ENCODE measurements around the gene FBXL2.

GRCh38 chr3:33426068-33426467 lies 148.8 kb downstream of the FBXL2 start:
- no peak for TF ChIP-seq POLR2A (IDR thresholded peaks at IDR 0.05)
- TF ChIP-seq EP300 (IDR thresholded peaks at IDR 0.05): no peak
- TF ChIP-seq, protein P1, sequence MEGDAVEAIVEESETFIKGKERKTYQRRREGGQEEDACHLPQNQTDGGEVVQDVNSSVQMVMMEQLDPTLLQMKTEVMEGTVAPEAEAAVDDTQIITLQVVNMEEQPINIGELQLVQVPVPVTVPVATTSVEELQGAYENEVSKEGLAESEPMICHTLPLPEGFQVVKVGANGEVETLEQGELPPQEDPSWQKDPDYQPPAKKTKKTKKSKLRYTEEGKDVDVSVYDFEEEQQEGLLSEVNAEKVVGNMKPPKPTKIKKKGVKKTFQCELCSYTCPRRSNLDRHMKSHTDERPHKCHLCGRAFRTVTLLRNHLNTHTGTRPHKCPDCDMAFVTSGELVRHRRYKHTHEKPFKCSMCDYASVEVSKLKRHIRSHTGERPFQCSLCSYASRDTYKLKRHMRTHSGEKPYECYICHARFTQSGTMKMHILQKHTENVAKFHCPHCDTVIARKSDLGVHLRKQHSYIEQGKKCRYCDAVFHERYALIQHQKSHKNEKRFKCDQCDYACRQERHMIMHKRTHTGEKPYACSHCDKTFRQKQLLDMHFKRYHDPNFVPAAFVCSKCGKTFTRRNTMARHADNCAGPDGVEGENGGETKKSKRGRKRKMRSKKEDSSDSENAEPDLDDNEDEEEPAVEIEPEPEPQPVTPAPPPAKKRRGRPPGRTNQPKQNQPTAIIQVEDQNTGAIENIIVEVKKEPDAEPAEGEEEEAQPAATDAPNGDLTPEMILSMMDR (IDR thresholded peaks at IDR 0.05): no peak

Measured in suprapubic skin (tissue), 3 donors.